ENCODE data around the gene FAM200B.
A peak's percentile ranks its signal among the peaks of the same experiment; 100 is the strongest.
"Not testable (repeated sequence)": the region's sequence is repeated elsewhere in the genome, so short reads cannot be mapped to it uniquely, and the experiment has no call there.

The FAM200B gene

GRCh38 chr4:15696866-15697265 lies 15.2 kb downstream of the FAM200B start:
- DNase-seq = no peak

GRCh38 chr4:15702941-15703403 lies 21.3 kb downstream of the FAM200B start, which contains the start of gene BST1:
TSS of gene BST1 (plus strand) at chr4:15703065. CDS start at chr4:15703145, 80 bp downstream.
- DNase-seq = no peak

- no peak for DNase-seq
These were observed 21.8 kb downstream of the FAM200B start for GRCh38 chr4:15703439-15703838.

- DNase-seq = no peak
These were observed 22.5 kb downstream of the FAM200B start for GRCh38 chr4:15704129-15704528.

GRCh38 chr4:15706646-15707362 lies 25.2 kb downstream of the FAM200B start:
- DNase-seq = no peak

GRCh38 chr4:15707363-15707715 lies 25.7 kb downstream of the FAM200B start:
- DNase-seq = no peak

- no peak for DNase-seq
These were observed 30.1 kb downstream of the FAM200B start for GRCh38 chr4:15711762-15712161.

GRCh38 chr4:15712214-15712613 lies 30.6 kb downstream of the FAM200B start:
- no peak for DNase-seq

GRCh38 chr4:15714141-15714540 lies 32.5 kb downstream of the FAM200B start:
- DNase-seq = no peak

GRCh38 chr4:15714646-15715435 lies 33.2 kb downstream of the FAM200B start:
- no peak for DNase-seq

- no peak for DNase-seq
These were observed 34.5 kb downstream of the FAM200B start for GRCh38 chr4:15716115-15716514.

- DNase-seq = no peak
These were observed 35.5 kb downstream of the FAM200B start for GRCh38 chr4:15717086-15717485.

GRCh38 chr4:15717657-15718416 lies 36.2 kb downstream of the FAM200B start:
- no peak for DNase-seq

- no peak for DNase-seq
These were observed 36.8 kb downstream of the FAM200B start for GRCh38 chr4:15718465-15718864.

GRCh38 chr4:15718959-15719358 lies 37.3 kb downstream of the FAM200B start:
- DNase-seq = no peak

- DNase-seq = no peak
These were observed 37.9 kb downstream of the FAM200B start for GRCh38 chr4:15719506-15719905.

GRCh38 chr4:15720851-15721250 lies 39.2 kb downstream of the FAM200B start:
- DNase-seq = no peak

- no peak for DNase-seq
These were observed 44.0 kb downstream of the FAM200B start for GRCh38 chr4:15725608-15726007.

- DNase-seq = peak; percentile 29
These were observed 48.4 kb downstream of the FAM200B start for GRCh38 chr4:15729910-15730533.

GRCh38 chr4:15733061-15733460 lies 51.4 kb downstream of the FAM200B start:
- not testable (repeated sequence) for DNase-seq

GRCh38 chr4:15735536-15735935 lies 53.9 kb downstream of the FAM200B start:
- DNase-seq = no peak

GRCh38 chr4:15736514-15737050 lies 55.0 kb downstream of the FAM200B start:
- no peak for DNase-seq

- DNase-seq = no peak
These were observed 55.6 kb downstream of the FAM200B start for GRCh38 chr4:15737255-15737654.

Data from NCI-H146 (cell line).